ENCODE results near the gene LAMB1. TPM values are rescaled to one million over a fixed set of nuclear protein-coding genes. Genes with fewer than 3 reads are reported as not detected.
"Not testable (repeated sequence)": the region's sequence is repeated elsewhere in the genome, so short reads cannot be mapped to it uniquely, and the experiment has no call there.

Gene LAMB1
- total RNA-seq, 1 experiment from 2014 or later = 240 TPM

- CTCF ChIA-PET = no interaction called here
- H3K4me3 Mint-ChIP-seq (ENCODE audit: low read depth, unreplicated experiment) = no peak overlapping the region
- no peak overlapping the region for H3K27ac Mint-ChIP-seq (ENCODE audit: unreplicated experiment)
- no peak for TF ChIP-seq CTCF (IDR thresholded peaks at IDR 0.05; ENCODE audit: unreplicated experiment)
- H3K4me1 Mint-ChIP-seq (ENCODE audit: low read depth, unreplicated experiment) = no peaks in the 10 kb centered on the region
- intact Hi-C loops (cut with micrococcal nuclease; ENCODE audit: unreplicated experiment) = no loop called here
- no peaks in the 10 kb centered on the region for H3K27me3 Mint-ChIP-seq (ENCODE audit: unreplicated experiment)
- H3K9me3 Mint-ChIP-seq (ENCODE audit: low read depth, unreplicated experiment) = no peaks in the 10 kb centered on the region
- TSS peak; percentile 11 for BruUV-seq (replicated peaks)
- H3K36me3 Mint-ChIP-seq (ENCODE audit: insufficient read depth, unreplicated experiment) = peaks cover 57% of the 10 kb centered on the region
- DNase-seq = no peak
Measured at GRCh38 chr7:107931740-107932515, 71.0 kb downstream of the LAMB1 start.

GRCh38 chr7:107926481-107926880, 76.5 kb downstream of the LAMB1 start:
- CTCF ChIA-PET = no interaction called here
- H3K27ac Mint-ChIP-seq (ENCODE audit: unreplicated experiment) = no peak overlapping the region

GRCh38 chr7:107924841-107925504, 78.0 kb downstream of the LAMB1 start:
- TF ChIP-seq CTCF (IDR thresholded peaks at IDR 0.05; ENCODE audit: unreplicated experiment) = no peak
- Mint-ChIP-seq H3K9me3 (ENCODE audit: low read depth, unreplicated experiment) (no peaks in the 10 kb centered on the region), H3K27me3 (ENCODE audit: unreplicated experiment) (no peaks in the 10 kb centered on the region), H3K4me1 (ENCODE audit: low read depth, unreplicated experiment) (peaks cover 8% of the 10 kb centered on the region), H3K36me3 (ENCODE audit: insufficient read depth, unreplicated experiment) (peaks cover 49% of the 10 kb centered on the region), H3K4me3 (ENCODE audit: low read depth, unreplicated experiment) (no peak overlapping the region), H3K27ac (ENCODE audit: unreplicated experiment) (no peak overlapping the region)
- BruUV-seq (replicated peaks) = no TSS peak
- intact Hi-C loops (cut with micrococcal nuclease; ENCODE audit: unreplicated experiment) = no loop called here
- DNase-seq = no peak
- CTCF ChIA-PET = no interaction called here

More at GRCh38 chr7:107926481-107926880, 76.5 kb downstream of the LAMB1 start:
- Mint-ChIP-seq H3K4me1 (ENCODE audit: low read depth, unreplicated experiment) (no peaks in the 10 kb centered on the region), H3K27me3 (ENCODE audit: unreplicated experiment) (no peaks in the 10 kb centered on the region), H3K9me3 (ENCODE audit: low read depth, unreplicated experiment) (no peaks in the 10 kb centered on the region), H3K36me3 (ENCODE audit: insufficient read depth, unreplicated experiment) (peaks cover 56% of the 10 kb centered on the region), H3K4me3 (ENCODE audit: low read depth, unreplicated experiment) (no peak overlapping the region)
- DNase-seq = no peak
- intact Hi-C loops (cut with micrococcal nuclease; ENCODE audit: unreplicated experiment) = no loop called here
- BruUV-seq (replicated peaks) = no TSS peak
- no peak for TF ChIP-seq CTCF (IDR thresholded peaks at IDR 0.05; ENCODE audit: unreplicated experiment)

GRCh38 chr7:107922886-107923285, 80.1 kb downstream of the LAMB1 start:
- H3K4me3 Mint-ChIP-seq (ENCODE audit: low read depth, unreplicated experiment) = no peak overlapping the region
- H3K27ac Mint-ChIP-seq (ENCODE audit: unreplicated experiment) = no peak overlapping the region
- H3K9me3 Mint-ChIP-seq (ENCODE audit: low read depth, unreplicated experiment) = no peaks in the 10 kb centered on the region
- intact Hi-C loops (cut with micrococcal nuclease; ENCODE audit: unreplicated experiment) = no loop called here
- CTCF ChIA-PET = interaction anchor here (0.6 kb wide), 1 partner anchor 350 kb away, joined by 3 read pairs; no protein-coding TSS in a partner anchor
- no TSS peak for BruUV-seq (replicated peaks)
- DNase-seq = no peak
- H3K36me3 Mint-ChIP-seq (ENCODE audit: insufficient read depth, unreplicated experiment) = peaks cover 35% of the 10 kb centered on the region
- H3K27me3 Mint-ChIP-seq (ENCODE audit: unreplicated experiment) = no peaks in the 10 kb centered on the region
- TF ChIP-seq CTCF (IDR thresholded peaks at IDR 0.05; ENCODE audit: unreplicated experiment) = no peak
- H3K4me1 Mint-ChIP-seq (ENCODE audit: low read depth, unreplicated experiment) = peaks cover 8% of the 10 kb centered on the region

GRCh38 chr7:107921826-107922225, 81.1 kb downstream of the LAMB1 start:
- BruUV-seq (replicated peaks); DNase-seq; H3K27ac Mint-ChIP-seq (ENCODE audit: unreplicated experiment); CTCF ChIA-PET; H3K4me1 Mint-ChIP-seq (ENCODE audit: low read depth, unreplicated experiment); H3K9me3 Mint-ChIP-seq (ENCODE audit: low read depth, unreplicated experiment); H3K4me3 Mint-ChIP-seq (ENCODE audit: low read depth, unreplicated experiment); H3K27me3 Mint-ChIP-seq (ENCODE audit: unreplicated experiment); intact Hi-C loops (cut with micrococcal nuclease; ENCODE audit: unreplicated experiment): not testable (repeated sequence)
- peaks cover 28% of the 10 kb centered on the region for H3K36me3 Mint-ChIP-seq (ENCODE audit: insufficient read depth, unreplicated experiment)

Measured in Calu3 (cell line).